ENCODE data around the gene FOXP1.
A peak's percentile ranks its signal among the peaks of the same experiment; 100 is the strongest.

FOXP1 gene

DNA sequence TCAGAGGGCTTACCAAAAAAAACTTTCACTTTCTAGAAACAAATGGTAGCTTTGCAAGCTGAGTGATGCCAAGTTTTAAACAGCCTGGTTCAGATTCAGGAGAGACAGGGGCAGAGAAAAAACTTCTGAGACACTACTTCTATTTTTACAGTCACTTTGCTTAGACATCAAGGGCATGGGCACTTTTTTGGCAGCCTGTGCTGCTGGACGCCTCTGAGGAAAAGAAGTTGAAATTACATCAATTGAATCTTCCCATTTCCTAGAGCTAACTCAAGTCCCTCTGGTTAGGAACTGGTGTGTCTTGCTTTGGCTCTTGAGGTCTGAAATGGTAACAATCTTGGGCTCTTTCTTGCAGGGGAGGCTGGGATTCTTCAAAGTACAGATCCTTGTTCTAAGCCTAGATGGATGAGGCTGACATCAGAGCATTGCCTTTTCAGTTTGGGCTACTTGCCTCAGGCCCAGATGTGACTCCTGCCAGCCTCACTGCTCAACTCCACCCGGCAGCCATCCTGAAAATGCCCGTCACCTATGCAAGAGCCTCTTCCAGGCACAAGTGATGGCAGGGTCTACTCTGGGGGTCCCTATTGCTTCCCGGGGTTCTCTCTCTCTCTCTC is 357.5 kb downstream of the FOXP1 start:
- DNase-seq = no peak

DNA sequence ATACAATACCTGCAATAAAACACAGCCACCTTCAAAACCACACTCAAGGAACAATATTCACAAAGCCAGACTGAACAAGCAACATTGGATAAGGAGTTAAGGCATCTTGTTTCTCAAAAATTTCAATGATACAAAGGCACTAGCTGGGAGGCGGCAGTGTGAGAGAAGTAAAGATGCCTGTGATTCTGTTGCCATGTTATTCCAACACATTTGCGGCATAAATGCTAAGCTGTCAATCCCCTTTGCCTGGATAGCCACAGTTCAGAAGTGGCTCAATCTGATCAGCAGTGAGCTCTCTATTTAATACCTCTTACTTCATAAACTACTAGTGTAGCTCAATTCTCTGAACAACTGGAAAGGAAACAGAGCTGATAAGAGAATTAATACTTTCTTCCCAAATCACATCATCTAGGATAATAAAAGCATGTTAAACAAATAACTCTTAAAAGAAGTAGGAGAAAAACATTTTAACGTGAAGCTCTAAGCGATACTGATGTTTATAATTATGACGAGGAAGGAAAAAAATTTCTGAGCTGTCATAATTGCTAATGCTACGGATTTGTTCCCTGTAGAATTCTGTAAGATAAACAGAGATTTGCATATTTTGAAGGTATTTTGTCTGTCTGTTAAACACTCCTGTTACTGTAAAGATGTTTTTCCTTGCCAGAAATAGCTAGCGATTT is 358.4 kb downstream of the FOXP1 start:
- no peak for DNase-seq

- peak; percentile 24 to 30 for DNase-seq
Measured at GRCh38 chr3:71219744-71220638, 363.5 kb downstream of the FOXP1 start.

GRCh38 chr3:71218508-71218907 is 365.0 kb downstream of the FOXP1 start:
- DNase-seq = no peak

DNA sequence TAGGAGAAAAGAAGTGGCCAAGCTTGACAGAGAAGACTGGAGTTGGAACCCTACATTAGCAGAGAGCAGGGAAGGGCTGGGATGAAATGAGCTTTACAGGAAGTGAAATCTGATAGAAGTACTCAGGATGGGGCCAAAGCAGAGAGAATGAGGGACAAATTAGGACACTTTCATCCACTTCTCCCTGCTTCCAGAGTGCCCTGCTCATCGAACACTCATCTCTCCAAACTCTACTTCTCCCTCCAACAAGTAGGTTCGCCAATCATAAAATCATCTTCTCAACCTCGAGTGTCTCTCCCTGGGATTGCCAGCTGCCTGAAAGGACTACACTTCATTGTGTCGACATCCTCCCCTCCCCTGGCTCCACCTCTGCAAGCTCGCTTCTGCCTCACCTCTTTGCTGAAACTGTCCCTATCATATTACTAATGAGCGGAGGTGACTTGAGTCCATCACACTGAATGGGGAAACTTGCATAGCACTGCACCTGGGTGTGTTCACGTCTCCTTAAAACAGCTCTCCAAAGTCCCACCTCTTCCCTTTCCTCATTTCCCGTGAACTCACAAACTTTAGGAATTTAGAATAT is 365.8 kb downstream of the FOXP1 start:
- DNase-seq = no peak

DNA sequence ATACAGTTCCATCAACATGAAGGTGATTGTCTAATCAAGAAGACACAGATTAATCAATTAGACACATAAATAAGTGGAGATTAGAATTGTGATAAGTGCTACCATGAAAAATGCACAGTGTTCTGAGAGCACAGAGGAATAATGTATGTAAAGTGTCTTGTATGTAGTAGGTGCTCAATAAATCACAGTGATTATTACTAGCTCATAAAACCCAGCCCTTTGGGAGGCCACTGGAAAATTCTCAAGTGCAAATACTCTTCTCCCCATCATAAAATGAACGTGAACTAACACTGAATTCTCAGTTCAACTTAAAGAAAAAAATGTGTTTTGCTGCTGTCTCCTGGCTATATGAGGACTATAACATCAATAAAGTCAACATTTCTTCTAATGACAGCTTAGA is 368.2 kb downstream of the FOXP1 start:
- DNase-seq = no peak

GRCh38 chr3:71214797-71215196 is 368.7 kb downstream of the FOXP1 start:
- no peak for DNase-seq

DNA sequence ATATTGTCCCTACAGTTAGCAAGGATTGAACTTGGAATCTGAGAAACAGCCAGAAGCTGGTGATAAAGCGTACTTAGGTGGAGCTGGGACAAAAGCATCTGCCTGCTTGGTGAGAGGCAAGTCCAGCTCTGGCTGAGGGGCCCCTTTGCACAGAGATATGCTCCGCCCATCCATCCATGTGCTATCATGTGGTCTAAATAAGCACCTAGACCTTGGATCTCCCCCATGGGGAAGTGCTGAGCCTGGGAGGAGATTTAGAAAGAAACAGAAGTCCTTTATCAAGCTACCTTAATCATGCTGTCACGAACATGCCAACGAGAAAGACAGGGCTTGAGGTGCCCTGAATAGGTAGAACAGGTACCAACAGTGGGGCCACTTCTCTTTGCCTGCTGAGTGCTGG is 369.5 kb downstream of the FOXP1 start:
- DNase-seq = no peak

DNA sequence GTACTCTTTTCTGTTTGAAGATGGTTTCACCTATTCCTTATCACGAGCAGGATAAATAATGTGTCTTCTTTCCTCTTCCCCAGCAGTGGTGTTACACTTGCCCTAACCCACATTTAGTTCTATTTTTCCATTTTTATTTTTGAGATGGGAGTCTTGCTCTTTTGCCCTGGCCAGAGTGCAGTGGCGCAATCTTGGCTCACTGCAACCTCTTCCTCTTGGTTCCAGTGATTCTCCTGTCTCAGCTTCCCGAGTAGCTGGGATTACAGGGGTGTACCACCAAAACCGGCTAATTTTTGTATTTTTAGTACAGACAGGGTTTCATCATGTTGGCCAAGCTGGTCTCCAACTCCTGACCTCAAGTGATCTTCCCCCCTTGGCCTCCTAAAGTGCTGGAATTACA is 372.4 kb downstream of the FOXP1 start:
- no peak for DNase-seq

DNA sequence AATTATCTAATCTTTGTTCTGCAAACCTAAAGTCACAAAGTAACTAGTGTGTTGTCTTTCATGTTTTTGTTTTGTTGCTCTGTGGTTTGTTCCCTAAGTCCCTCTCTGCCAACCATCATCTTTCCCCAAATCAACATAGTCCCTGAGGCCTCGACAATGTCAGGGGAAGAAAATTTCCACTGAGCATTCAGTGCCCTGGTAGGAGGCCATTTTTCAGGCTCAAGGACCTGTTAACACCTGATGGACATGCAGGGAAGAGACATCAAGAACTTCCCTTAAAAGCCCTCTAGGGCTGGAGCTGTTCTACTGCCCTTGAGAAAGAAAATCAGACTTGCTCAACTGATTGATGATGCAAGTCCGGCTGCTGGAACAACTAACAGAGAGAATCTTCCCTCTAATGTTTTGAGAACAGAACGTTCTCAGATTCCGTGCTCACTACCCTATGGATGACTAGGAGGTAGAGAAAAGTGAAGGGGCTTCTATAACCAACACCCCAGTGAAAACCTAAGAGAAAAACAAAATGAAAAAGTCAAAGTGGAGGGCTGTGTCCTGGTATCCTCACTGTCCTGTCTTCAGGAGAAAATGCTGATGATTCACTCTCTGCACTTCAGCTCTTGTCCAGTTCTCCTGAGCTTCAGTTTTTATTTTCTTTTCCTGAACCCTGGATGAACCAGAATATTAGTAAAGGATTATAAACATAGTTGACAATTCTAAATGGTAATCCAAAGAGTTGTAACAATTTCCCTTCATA is 373.1 kb downstream of the FOXP1 start:
- DNase-seq = no peak

DNA sequence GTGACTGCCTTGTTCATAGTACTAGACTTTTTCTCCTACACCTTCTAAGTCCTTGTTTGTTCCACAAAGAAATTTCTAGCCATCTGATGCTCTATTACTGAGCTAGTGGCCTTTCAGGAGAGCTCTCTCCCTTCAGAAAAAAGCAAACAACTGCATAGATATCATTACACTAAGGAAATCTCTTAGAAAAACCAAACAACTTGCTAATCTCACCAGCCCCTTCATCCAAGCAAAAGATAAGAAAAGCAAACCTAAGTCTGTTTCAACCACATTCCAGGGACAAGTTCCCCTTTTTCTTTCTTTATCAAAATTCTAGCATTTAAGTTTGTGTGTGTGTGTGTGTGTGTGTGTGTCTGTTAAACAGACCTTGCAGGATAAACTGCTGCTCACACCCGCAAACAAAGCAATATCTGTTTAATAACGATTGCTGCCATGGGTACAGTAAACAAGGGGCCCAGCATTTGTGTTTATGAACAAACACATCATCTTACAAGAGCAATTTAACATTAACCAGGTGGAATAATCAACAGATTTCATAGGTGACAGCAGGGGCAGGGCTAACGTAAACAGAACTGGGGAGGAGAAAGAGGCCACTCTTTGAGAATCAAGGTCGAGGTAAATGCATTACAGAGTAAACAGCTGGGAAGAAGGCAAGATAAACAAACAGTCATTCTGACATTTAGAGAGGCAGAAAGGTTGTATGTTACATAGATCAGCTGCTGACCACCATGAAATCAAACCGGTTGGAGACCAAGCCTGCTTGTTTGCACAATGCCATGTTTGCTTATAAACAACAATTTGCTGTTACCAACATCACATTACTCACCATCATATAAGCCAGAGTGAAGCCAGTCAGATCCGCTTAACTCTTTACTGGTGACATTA is 375.1 kb downstream of the FOXP1 start:
- DNase-seq = no peak

GRCh38 chr3:71207632-71208031 is 375.9 kb downstream of the FOXP1 start:
- no peak for DNase-seq

DNA sequence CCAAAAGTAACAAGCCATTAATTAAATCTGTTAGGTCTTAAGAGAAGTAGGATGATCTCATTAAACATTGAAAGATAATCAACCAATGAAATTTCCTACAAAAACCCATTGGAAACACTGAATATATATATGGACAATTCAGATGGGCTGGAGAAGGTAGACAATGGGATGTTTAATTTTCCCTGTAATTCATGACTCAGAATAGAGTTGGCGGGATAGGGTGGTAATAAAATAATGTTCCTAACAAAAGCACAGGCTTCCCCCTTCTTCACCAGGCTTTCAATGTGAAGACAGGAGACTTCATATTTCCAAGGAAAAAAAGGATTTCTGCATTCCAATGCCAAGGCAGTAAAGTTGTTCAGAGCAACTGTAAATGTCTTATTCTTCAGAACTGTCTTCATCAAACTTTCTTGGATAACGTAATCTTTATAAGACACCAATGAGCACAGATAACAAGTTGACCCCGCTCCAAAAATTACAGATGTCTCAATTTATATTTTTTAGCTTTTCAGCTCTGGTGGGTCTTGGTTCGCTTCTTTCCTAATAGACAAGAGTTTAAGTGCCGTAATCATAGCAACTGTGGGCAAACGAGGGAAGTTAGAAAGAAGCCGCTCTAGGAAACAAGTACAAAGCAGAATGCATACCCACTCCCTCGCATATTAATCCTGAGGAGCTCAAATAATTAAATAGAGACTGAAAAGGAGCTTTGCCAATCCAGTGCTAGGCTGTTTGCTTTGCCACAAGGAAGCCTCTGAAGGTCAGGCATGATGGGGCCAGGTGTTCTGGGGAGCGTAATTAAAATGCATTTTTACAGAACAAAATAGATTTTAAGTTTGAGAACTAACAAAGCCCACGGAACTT is 377.0 kb downstream of the FOXP1 start:
- DNase-seq = no peak

- DNase-seq = no peak
Measured at GRCh38 chr3:71203727-71204488, 379.6 kb downstream of the FOXP1 start.

DNA sequence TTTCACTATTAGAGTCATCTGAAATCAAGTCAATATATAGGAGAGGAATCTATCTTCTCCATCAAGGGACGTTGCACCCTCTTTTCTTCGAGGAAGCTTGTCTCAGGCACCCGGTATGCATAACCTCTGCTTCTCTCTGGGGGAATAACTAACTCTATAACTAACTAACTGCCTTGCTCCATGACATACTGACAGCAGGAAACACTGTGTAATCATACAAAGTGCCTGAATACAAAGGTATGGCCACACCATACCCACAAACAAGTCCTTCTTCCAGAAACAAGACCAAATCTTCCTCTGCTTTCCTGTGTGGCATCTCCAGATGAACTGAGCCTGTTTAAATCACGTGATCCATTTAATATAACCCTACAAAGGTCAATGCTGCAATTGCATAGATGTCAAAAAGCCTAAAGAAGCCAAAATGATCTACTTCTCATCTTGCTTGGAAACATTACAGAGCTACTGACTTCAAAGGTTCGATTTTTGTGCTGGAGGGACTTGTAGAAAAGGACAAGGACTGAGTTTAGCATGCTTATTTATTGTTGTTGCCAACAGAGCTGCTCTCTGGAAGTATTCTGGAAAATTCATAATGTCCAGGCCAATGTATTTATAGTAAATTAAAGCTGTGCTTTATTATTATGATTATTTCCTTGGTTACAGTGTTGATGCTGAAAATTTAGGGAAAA is 380.5 kb downstream of the FOXP1 start:
- DNase-seq = no peak

DNA sequence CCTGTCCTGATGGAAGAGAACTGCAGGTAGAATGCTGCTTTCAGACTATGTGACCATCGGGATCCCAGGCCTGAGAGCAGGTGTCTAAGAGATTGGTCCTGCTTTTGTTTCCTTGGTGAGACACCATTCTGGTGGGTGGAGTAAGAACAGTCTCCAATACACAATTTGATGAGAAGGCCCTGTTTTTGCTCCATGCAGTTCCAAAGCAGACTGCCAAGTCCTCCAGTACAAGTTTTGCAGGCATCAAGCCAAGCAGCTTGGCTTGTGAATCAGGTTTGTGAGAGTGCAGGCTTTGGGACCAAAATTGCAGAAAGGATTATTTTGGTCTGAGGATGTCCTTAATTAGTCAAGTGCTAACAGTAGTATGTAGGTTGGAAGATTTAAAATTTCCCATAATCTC is 381.6 kb downstream of the FOXP1 start:
- no peak for DNase-seq

- no peak for DNase-seq
Measured at GRCh38 chr3:71197841-71198565, 385.5 kb downstream of the FOXP1 start.

DNA sequence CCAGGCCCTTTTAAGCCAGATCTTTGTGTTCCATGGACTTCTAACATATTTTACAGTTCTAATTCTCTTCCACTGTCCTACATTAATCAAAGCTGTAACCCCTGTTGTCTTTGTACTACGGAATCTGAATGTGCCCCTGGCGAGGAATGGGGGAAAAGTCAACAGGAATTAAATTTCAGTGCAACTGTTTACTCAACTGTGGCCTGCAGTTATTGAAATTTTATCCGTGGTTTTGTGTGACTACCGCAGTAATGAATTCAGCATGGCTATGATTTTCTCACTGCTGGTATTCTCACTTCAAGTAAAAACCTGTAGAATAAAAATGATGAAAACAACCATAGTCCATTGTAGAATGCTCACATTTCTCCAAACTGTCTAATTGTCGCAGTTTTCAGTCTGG is 388.0 kb downstream of the FOXP1 start:
- no peak for DNase-seq

DNA sequence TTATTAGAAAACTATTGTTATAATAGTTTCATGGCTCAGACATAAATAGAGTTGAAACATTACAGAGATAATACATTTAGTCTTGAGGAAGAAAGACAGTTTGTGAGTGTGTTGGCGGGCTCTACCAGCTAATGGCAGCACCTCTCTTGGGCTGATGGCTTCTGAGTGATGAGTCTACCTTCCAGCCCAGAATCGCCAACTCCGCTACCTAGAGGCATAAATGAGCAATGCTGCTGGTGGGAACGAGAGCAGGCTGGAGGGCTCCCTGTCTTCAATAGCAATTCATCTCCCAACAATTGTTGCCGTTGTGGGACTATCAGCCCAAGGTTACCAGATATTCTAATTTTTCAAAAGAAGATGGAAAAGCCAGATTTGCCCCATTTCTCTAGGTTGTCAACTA is 388.7 kb downstream of the FOXP1 start:
- no peak for DNase-seq

Data from activated CD4-positive, alpha-beta T cell treated with anti-CD3 and anti-CD28 coated beads, Interleukin-2, amount 50 U/mL, for 4 hours (primary cell).